ENCODE data around the gene LRRC17.

LRRC17 gene

GRCh38 chr7:102951839-102952238 is 39.0 kb downstream of the LRRC17 start:
- H3K27ac ChIP-seq (ENCODE audit: extremely low read depth, low read depth, low read length): no peak overlapping the region
- TF ChIP-seq PBX3 (CRISPR knock-in tag; IDR thresholded peaks at IDR 0.05) (no peak), ZNF664 (tag by site-specific recombination; IDR thresholded peaks at IDR 0.05) (no peak), GFI1B (tag by site-specific recombination; IDR thresholded peaks at IDR 0.05) (no peak), SCRT1 (tag by site-specific recombination; IDR thresholded peaks at IDR 0.05; ENCODE audit: borderline replicate concordance) (no peak), ZNF26 (tag by site-specific recombination; IDR thresholded peaks at IDR 0.05) (no peak), ZNF560 (tag by site-specific recombination; IDR thresholded peaks at IDR 0.05; ENCODE audit: borderline replicate concordance) (no peak), ZNF513 (tag by site-specific recombination; IDR thresholded peaks at IDR 0.05) (no peak), ZNF501 (tag by site-specific recombination; IDR thresholded peaks at IDR 0.05) (no peak), OVOL3 (tag by site-specific recombination; IDR thresholded peaks at IDR 0.05) (no peak), ZBTB48 (tag by site-specific recombination; IDR thresholded peaks at IDR 0.05) (no peak), ZNF426 (tag by site-specific recombination; IDR thresholded peaks at IDR 0.05) (no peak), ZEB2 (tag by site-specific recombination; IDR thresholded peaks at IDR 0.05) (no peak), ZNF398 (tag by site-specific recombination; IDR thresholded peaks at IDR 0.05) (no peak), OSR2 (tag by site-specific recombination; IDR thresholded peaks at IDR 0.05) (no peak)
- H3K4me3 ChIP-seq (ENCODE audit: low read depth, low read length): no peak overlapping the region
- POLR2A ChIA-PET: no interaction called here
- CTCF ChIA-PET: interaction anchor here (1.1 kb wide), 1 partner anchor 22 kb away, joined by 3 read pairs; no protein-coding TSS in a partner anchor
- no peaks in the 10 kb centered on the region for H3K9me3 ChIP-seq (ENCODE audit: control insufficient read depth, insufficient read depth, low read depth, low read length)
- no peaks in the 10 kb centered on the region for H3K4me1 ChIP-seq (ENCODE audit: control insufficient read depth, insufficient read depth, low read length)
- no peaks in the 10 kb centered on the region for H3K36me3 ChIP-seq (ENCODE audit: control insufficient read depth in 2 of 2, insufficient read depth in 1 of 2, low read length in 2 of 2)

- ChIA-PET CTCF (no interaction called here), POLR2A (no interaction called here)
- no peaks in the 10 kb centered on the region for H3K9me3 ChIP-seq (ENCODE audit: control insufficient read depth, insufficient read depth, low read depth, low read length)
- no peak overlapping the region for H3K4me3 ChIP-seq (ENCODE audit: low read depth, low read length)
- H3K4me1 ChIP-seq (ENCODE audit: control insufficient read depth, insufficient read depth, low read length): no peaks in the 10 kb centered on the region
- H3K27ac ChIP-seq (ENCODE audit: extremely low read depth, low read depth, low read length): no peak overlapping the region
- H3K36me3 ChIP-seq (ENCODE audit: control insufficient read depth in 2 of 2, insufficient read depth in 1 of 2, low read length in 2 of 2): no peaks in the 10 kb centered on the region
- TF ChIP-seq KLF17 (tag by site-specific recombination; IDR thresholded peaks at IDR 0.05) (no peak), ZNF837 (tag by site-specific recombination; IDR thresholded peaks at IDR 0.05) (no peak), ZNF510 (tag by site-specific recombination; IDR thresholded peaks at IDR 0.05; ENCODE audit: insufficient replicate concordance) (no peak), ZBTB8A (tag by site-specific recombination; IDR thresholded peaks at IDR 0.05) (no peak), BCL11A (tag by site-specific recombination; IDR thresholded peaks at IDR 0.05; ENCODE audit: low read depth) (no peak), ZNF629 (tag by site-specific recombination; IDR thresholded peaks at IDR 0.05) (no peak), PRDM2 (tag by site-specific recombination; IDR thresholded peaks at IDR 0.05; ENCODE audit: borderline replicate concordance) (no peak), SALL2 (tag by site-specific recombination; IDR thresholded peaks at IDR 0.05; ENCODE audit: borderline replicate concordance) (no peak)
Measured at GRCh38 chr7:102953406-102953805, 40.6 kb downstream of the LRRC17 start.

Data from HEK293 (cell line).